GM19043 (cell line): ENCODE data around the gene FOXO1.

Experiments used
- ATAC-seq: cut with Tn5 transposase; IDR thresholded peaks from one replicate; pipeline ENCODE4 v1.9.1; 2021; ENCODE audit warnings: low read depth; ENCODE audit not compliant: unreplicated experiment

FOXO1 gene

DNA sequence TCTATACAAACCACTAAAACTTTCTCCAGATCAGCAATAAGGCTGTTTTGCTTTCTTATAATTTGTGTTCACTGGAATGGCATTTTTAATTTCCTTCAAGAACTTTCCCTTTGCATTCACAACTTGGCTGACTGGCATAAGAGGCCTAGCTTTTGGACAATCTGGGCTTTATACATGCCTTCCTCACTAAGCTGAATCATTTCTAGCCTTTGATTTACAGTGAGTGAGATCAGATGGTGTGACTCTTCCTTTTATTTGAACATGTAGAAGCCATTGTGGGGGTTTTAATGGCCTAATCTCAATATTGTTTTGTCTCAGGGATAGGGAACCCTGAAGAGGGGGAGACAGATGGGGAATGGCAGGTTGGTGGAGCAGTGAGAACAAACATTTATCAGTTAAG is 82.7 kb downstream of the FOXO1 start:
- no peak for ATAC-seq

DNA sequence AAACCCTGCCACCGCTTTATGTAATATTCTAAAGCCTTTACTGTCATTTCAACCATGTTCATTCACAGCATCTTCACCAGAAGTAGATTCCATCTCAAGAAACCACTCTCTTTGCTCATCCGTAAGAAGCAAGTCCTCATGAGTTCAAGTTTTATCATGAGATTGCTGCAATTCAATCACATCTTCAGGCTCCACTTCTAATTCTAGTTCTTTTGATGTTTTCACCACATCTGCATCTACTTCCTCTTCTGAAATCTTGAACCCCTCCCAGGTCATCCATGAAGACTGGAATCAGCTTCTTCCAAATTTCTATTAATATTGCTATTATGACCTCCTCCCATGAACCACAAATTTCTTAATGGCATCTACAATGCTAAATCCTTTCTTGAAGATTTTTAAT is 83.9 kb downstream of the FOXO1 start:
- no peak for ATAC-seq

- no peak for ATAC-seq
Observed at GRCh38 chr13:40581277-40581579, 85.2 kb downstream of the FOXO1 start.

DNA sequence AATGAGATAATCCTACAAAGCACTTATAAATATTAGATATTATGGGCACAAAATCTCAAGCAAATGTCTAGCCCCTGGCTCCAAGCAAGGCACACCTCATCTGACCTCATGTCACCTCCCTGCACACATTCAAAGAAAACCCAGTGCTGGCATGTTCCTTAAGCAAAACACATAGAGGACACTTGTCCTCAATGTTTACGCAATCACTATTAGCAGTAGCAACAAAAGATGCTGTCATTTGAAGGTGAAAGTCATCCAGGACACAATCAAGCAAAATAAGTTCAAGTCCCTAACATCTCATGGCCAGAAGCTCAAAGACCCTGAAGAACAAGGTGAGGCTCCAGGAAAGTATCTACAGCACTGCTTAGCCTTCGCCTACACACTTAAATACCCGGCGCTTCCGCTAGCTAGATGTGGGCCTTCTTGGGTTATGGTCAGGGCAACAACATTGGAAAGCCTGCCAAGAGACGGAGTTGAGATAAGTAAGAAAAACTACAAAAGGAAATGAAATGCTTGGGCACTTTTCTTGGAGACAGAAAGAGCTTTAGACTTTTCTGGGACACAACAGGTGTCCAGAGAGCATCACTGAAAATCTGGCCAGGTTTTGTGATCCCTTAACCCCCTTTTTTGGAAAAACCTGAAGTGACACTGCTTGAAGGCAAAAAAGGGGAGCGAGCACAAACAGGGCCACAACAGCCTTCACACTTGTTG is 85.7 kb downstream of the FOXO1 start:
- ATAC-seq: no peak

- no peak for ATAC-seq
Observed at GRCh38 chr13:40579535-40579934, 86.9 kb downstream of the FOXO1 start.

- ATAC-seq: no peak
Observed at GRCh38 chr13:40578055-40578454, 88.4 kb downstream of the FOXO1 start.

GRCh38 chr13:40576369-40576768 is 90.1 kb downstream of the FOXO1 start:
- ATAC-seq: no peak

GRCh38 chr13:40572961-40573360 is 93.5 kb downstream of the FOXO1 start:
- no peak for ATAC-seq

GRCh38 chr13:40571338-40571963 is 95.0 kb downstream of the FOXO1 start:
- no peak for ATAC-seq

DNA sequence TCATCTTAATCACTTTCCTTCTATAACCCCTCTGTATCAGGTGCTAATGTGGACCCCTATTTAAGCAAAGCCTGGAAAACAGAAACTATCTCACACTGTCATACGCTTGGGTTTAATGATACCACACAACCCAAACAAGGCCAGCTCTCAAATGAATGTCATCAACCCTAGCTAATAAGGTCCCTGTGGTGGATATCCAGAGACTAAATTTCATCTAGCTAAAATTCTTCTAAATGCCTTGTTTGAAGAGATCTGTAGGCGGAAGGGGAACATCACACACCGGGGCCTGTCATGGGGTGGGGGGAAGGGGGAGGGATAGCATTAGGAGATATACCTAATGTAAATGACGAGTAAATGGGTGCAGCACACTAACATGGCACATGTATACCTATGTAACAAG is 95.5 kb downstream of the FOXO1 start:
- no peak for ATAC-seq

- no peak for ATAC-seq
Observed at GRCh38 chr13:40569024-40569350, 97.5 kb downstream of the FOXO1 start.

GRCh38 chr13:40568246-40569023 is 98.0 kb downstream of the FOXO1 start:
- ATAC-seq: no peak

GRCh38 chr13:40566811-40567210 is 99.6 kb downstream of the FOXO1 start:
- ATAC-seq: no peak

DNA sequence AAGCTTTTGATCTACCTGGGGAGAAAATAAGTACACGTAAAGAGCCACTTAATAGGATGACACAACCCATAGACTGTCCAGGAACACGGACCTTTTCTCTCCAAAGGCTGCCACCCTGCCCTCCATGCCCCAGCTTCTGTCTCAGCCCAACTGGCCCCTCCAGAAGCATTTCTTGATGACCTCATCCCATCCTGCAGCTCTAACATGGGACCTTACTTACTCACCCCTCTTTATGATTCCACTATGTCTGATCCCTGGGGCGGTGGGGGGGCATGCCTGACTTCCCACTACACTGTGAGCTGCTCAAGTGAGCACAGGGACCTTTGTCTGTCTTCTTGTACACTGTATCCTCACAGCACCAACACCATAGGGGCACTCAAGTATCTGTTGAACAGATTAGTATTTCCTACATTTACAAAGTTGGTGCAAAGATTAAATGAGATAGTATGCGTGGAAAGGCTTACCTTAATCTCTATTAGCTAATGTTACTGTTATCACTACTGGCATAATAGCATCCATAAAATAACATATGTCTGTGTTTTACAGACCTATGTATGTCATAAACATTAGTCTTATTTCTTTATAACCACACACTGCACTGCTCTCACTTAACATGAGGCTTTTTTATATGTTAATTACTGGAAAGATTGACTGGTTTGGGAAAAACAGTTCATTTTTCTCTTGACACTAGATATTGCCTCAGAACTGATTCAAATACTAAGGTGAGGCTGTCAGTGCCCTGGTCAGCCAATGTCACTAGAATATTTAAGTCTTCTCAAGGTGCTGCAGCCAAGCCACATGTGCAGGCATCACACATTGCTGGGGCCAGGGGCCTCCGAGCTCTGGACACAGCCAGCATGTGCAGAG is 100.9 kb downstream of the FOXO1 start:
- no peak for ATAC-seq

DNA sequence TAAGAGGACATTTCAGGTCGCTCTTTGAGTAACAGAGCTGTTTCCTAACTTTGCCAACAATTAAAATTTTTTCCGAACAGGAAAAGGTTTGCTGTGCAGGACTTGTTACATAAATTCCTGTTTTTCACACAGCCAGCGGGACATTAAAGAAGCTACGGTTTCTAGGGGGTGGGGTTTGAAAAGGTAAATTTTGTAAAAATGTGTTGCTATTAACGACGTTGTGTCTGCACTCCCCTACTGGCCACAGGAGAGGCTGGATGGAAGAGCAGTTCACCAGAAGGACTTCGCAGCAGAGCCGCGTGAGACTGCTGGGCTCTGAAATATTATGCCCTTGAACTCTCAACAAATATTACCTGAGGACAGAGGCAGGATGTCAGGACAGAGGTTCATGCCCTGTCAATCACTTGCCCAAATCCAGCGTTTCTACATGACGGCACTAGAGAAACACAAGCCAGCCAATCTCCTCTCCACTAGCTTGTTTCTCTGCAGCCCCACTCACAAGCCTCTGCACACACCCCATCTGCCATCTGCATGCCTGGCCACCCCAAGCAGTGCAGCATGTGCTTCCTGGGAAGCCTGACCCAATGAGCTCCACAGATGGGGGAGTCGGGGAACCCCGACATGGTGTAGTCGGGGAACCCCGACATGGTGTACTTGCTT is 102.0 kb downstream of the FOXO1 start:
- ATAC-seq: no peak

DNA sequence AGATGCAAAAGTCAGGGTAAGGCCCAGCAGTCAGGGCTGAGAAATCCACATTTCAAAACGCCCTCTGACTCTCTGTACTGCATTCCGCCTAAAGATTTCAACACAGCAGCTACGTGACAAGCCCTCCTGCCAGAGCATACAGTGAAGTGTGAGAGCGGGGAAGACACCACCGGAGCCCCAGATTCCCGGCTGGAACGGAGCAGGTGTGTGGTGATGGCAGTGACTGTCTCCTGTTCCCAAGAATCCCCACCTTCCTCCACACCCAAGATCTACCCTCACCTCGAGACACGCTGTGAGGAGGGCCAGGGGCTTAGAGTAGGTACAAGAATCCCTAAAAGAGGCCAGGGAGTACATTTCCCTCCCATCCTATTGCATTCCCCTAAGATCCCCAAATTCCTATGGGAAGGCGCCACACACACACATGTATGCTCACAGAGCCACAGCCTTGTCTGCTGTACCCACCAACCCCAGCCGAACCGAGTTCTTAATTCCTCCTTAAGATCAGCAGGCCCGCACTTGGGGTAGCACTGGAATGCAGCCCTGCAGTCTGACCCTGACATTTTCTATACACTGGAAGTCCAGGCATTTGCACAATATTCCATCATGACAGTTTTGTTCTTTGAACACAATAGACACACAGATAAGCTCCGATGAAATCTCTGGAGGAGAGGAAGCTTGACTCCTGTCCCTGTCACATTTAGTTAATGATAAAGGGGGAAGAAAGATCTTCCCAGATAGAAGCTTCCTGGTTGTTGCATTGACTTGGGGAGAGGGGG is 102.9 kb downstream of the FOXO1 start:
- ATAC-seq: no peak

DNA sequence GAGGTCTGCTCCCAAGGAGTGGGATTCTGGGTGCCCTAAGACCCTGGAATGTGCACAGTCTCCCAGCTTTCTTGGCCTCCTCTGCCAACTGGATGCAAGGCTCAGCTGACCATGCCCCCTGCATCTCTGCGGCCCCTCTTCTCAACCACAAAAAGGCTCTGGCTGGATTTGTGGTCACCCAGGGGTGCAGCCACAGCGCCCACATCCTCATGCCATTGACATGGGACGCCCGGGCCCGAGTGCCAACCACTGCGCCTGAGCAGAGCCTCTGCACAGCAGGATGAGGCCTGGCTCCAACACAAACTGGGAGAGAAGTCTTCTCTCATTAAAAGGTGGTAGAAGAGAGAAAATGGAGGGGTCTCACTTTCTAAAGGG is 103.5 kb downstream of the FOXO1 start:
- ATAC-seq: no peak

GRCh38 chr13:40559915-40560314 is 106.5 kb downstream of the FOXO1 start:
- no peak for ATAC-seq

- no peak for ATAC-seq
Observed at GRCh38 chr13:40558656-40559055, 107.8 kb downstream of the FOXO1 start.

DNA sequence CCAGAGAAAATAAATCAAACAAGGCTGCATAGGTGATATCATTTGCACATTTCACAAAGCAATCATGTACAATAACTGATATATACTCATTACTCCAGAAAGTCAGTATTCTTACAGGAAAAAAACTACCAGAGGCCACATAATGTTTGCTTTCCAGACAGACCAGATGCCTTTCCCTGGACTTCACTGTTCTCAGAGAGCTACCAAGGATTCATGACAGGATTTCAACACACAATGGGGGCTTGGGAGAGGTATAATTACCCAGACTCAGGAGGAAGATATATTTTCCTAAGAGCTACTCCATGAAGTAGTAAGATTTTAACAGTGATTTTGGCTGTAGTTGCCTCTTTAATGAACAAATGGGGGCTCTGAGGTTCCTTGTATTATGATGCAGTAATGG is 110.0 kb downstream of the FOXO1 start:
- no peak for ATAC-seq
